Common myeloid progenitor, CD34-positive (primary cell): ENCODE results near the gene RSPH10B2.
"Not testable (repeated sequence)": the region's sequence is repeated elsewhere in the genome, so short reads cannot be mapped to it uniquely, and the experiment has no call there.

Experiments
- CTCF ChIA-PET: fragments of 350-600 bp; sonication (Branson Sonifier 250); formaldehyde crosslinking; loops from one replicate; lab custom pipeline; 2021; ENCODE audit warnings: antibody characterized with exemption; lab: Charles Lee
- POLR2A ChIA-PET: fragments of 350-600 bp; sonication (Branson Sonifier 250); formaldehyde crosslinking; loops from one replicate; lab custom pipeline; 2021; ENCODE audit warnings: antibody characterized with exemption; lab: Charles Lee
- DNase-seq, 3 donors: peaks; one replicate each; pipeline versions ENCODE4 v3.0.0 to v3.0.0-alpha.2; 2013
- H3K27ac ChIP-seq, 2 experiments: 1 replicate in 1 of 2; 2 replicates in 1 of 2; pipeline ENCODE4 v1.7.0; 2013; ENCODE audit warnings: inconsistent platforms in 2 of 2, low read length in 2 of 2, mild to moderate bottlenecking in 2 of 2, low read depth in 1 of 2, moderate library complexity in 1 of 2; ENCODE audit not compliant: severe bottlenecking in 2 of 2, insufficient read depth in 1 of 2, poor library complexity in 1 of 2
- H3K27me3 ChIP-seq, 5 experiments: replicated peaks in 2 of 5; 1 replicate in 3 of 5; 2 replicates in 2 of 5; pipeline versions ENCODE4 v1.6.1 to v1.7.0; 2013; ENCODE audit warnings: low read length in 4 of 5, mild to moderate bottlenecking in 2 of 5, moderate library complexity in 2 of 5, inconsistent platforms in 1 of 5; ENCODE audit not compliant: insufficient read depth in 5 of 5, control insufficient read depth in 4 of 5
- H3K36me3 ChIP-seq, 4 experiments: 1 replicate in 2 of 4; 2 replicates in 2 of 4; pipeline versions ENCODE4 v1.6.1 to v1.7.0; 2013; ENCODE audit warnings: low read length in 3 of 4, control low read depth in 1 of 4, mild to moderate bottlenecking in 1 of 4; ENCODE audit not compliant: control insufficient read depth in 4 of 4, insufficient read depth in 4 of 4
- H3K4me1 ChIP-seq, 4 experiments: 1 replicate in 3 of 4; 2 replicates in 1 of 4; pipeline versions ENCODE4 v1.6.1 to v1.7.1; 2013; ENCODE audit warnings: low read length in 3 of 4, mild to moderate bottlenecking in 3 of 4, control low read depth in 1 of 4, inconsistent platforms in 1 of 4, moderate library complexity in 1 of 4; ENCODE audit not compliant: control insufficient read depth in 4 of 4, insufficient read depth in 4 of 4; ENCODE audit errors: control extremely low read depth in 1 of 4
- H3K4me3 ChIP-seq, 7 experiments: 1 replicate in 4 of 7; 2 replicates in 3 of 7; pipeline versions ENCODE4 v1.5.1 to v1.7.0; 2013; ENCODE audit warnings: mild to moderate bottlenecking in 7 of 7, low read length in 6 of 7, moderate library complexity in 6 of 7, inconsistent platforms in 2 of 7, low read depth in 2 of 7, control low read depth in 1 of 7; ENCODE audit not compliant: insufficient read depth in 4 of 7, control insufficient read depth in 1 of 7; ENCODE audit errors: extremely low read depth in 1 of 7
- H3K9me3 ChIP-seq, 5 experiments: 1 replicate in 4 of 5; 2 replicates in 1 of 5; pipeline versions ENCODE4 v1.6.1 to v1.7.1; 2013; ENCODE audit warnings: low read length in 4 of 5, mild to moderate bottlenecking in 2 of 5, inconsistent platforms in 1 of 5, low read depth in 1 of 5, moderate library complexity in 1 of 5; ENCODE audit not compliant: control insufficient read depth in 4 of 5, insufficient read depth in 2 of 5; ENCODE audit errors: control extremely low read depth in 1 of 5
- WGBS: methylation state at CpG from one replicate; pipeline ENCODE4 v1.1.5; 2013; ENCODE audit not compliant: insufficient coverage; 5-methylcytosine and 5-hydroxymethylcytosine counted together

Gene RSPH10B2

GRCh38 chr7:6800331-6800730, 46.4 kb downstream of the RSPH10B2 start:
- H3K27ac ChIP-seq, H3K27me3 ChIP-seq, H3K4me3 ChIP-seq, DNase-seq, H3K4me1 ChIP-seq, CTCF ChIA-PET, H3K9me3 ChIP-seq, POLR2A ChIA-PET, H3K36me3 ChIP-seq: not testable (repeated sequence)
- no CpG with 5 or more reads among the region's 2 CpGs for WGBS

- H3K27ac ChIP-seq, POLR2A ChIA-PET, H3K36me3 ChIP-seq, H3K9me3 ChIP-seq, DNase-seq, H3K4me3 ChIP-seq, H3K4me1 ChIP-seq, H3K27me3 ChIP-seq, CTCF ChIA-PET: not testable (repeated sequence)
- WGBS, result no CpG with 5 or more reads among the region's 4 CpGs
Measured at GRCh38 chr7:6807393-6807918, 53.6 kb downstream of the RSPH10B2 start.

- H3K9me3 ChIP-seq, H3K27me3 ChIP-seq, H3K4me1 ChIP-seq, DNase-seq, H3K36me3 ChIP-seq, H3K27ac ChIP-seq, H3K4me3 ChIP-seq, CTCF ChIA-PET, POLR2A ChIA-PET: not testable (repeated sequence)
- WGBS, result no CpG with 5 or more reads among the region's 6 CpGs
Measured at GRCh38 chr7:6807959-6808358, 54.1 kb downstream of the RSPH10B2 start.

GRCh38 chr7:6813011-6813410, 59.1 kb downstream of the RSPH10B2 start:
- peaks cover 0 to 23% (median 4%) of the 10 kb centered on the region in 4 experiments for H3K36me3 ChIP-seq
- H3K4me1 ChIP-seq, DNase-seq, H3K27ac ChIP-seq, H3K4me3 ChIP-seq, H3K9me3 ChIP-seq, POLR2A ChIA-PET, H3K27me3 ChIP-seq, CTCF ChIA-PET: not testable (repeated sequence)
- 100% methylated on average over 1 of the region's 2 CpGs for WGBS

- H3K27ac ChIP-seq, H3K27me3 ChIP-seq, DNase-seq, H3K4me3 ChIP-seq, H3K9me3 ChIP-seq, CTCF ChIA-PET, H3K4me1 ChIP-seq, POLR2A ChIA-PET: not testable (repeated sequence)
- peaks cover 0 to 29% (median 4%) of the 10 kb centered on the region in 4 experiments for H3K36me3 ChIP-seq
- WGBS, result 100% methylated on average over 3 of the region's 7 CpGs
Measured at GRCh38 chr7:6815470-6815869, 61.6 kb downstream of the RSPH10B2 start.

- H3K4me3 ChIP-seq, POLR2A ChIA-PET, H3K27ac ChIP-seq, H3K9me3 ChIP-seq, CTCF ChIA-PET, DNase-seq, H3K4me1 ChIP-seq, H3K27me3 ChIP-seq: not testable (repeated sequence)
- WGBS, result 92% methylated on average over 2 of the region's 6 CpGs
- peaks cover 0 to 17% (median 0%) of the 10 kb centered on the region in 4 experiments for H3K36me3 ChIP-seq
Measured at GRCh38 chr7:6821622-6822021, 67.7 kb downstream of the RSPH10B2 start.

GRCh38 chr7:6825236-6826125, 71.6 kb downstream of the RSPH10B2 start:
- H3K4me1 ChIP-seq, CTCF ChIA-PET, H3K9me3 ChIP-seq, DNase-seq, H3K36me3 ChIP-seq, H3K27ac ChIP-seq, POLR2A ChIA-PET: not testable (repeated sequence)
- Histone ChIP-seq H3K4me3 (peak overlapping the region in 4 of 7 experiments; percentile 19 to 60 (median 56)), H3K27me3 (peaks cover 0 to 12% (median 0%) of the 10 kb centered on the region in 5 experiments)
- WGBS, result no CpG with 5 or more reads among the region's 42 CpGs
